ENCODE measurements around the gene PSORS1C2. TPM values are rescaled to one million over a fixed set of nuclear protein-coding genes. Genes with fewer than 3 reads are reported as not detected.
"Not testable (repeated sequence)": the region's sequence is repeated elsewhere in the genome, so short reads cannot be mapped to it uniquely, and the experiment has no call there.

The PSORS1C2 gene
- not detected for total RNA-seq

DNA sequence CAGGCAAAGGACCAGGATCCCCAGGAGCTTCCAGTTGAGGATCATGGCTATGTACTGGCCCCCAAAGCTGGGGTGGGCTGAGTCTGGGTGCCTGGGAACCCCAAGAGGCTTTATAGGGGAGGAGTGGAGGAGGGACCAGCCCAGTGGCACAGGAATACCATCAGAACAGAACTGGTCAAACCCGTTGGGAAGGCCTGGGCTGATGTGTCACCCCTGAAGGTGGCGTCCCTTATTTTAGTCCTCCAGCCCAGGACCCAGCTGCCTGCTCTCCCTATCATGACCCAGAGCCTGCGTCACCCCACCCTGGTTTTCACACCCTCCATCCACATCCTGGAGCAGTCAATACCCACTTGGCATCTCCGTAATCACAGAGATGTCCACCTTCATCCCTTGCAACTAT, at the start of gene PSORS1C2:
PSORS1C2 (minus strand) TSS at position 85 of the 400 bp plus-strand sequence; CDS start at position 45, 40 bp downstream.
- Histone ChIP-seq H3K9me3 (no peaks in the 10 kb centered on the region), H3K4me1 (peaks cover 18% of the 10 kb centered on the region), H3K27ac (no peak within 1 kb of the TSS), H3K36me3 (no peaks in the 10 kb centered on the region), H3K4me3 (no peak within 1 kb of the TSS), H3K27me3 (no peaks in the 10 kb centered on the region)
- DNase-seq (ENCODE audit: extremely low spot score in 2 of 2): no peak
- TF ChIP-seq POLR2A (IDR thresholded peaks at IDR 0.05): no peak
- TF ChIP-seq POLR2AphosphoS5 (IDR thresholded peaks at IDR 0.05; ENCODE audit: insufficient read depth in 1 of 2, low read depth in 1 of 2): no peak
- TF ChIP-seq, protein P1, sequence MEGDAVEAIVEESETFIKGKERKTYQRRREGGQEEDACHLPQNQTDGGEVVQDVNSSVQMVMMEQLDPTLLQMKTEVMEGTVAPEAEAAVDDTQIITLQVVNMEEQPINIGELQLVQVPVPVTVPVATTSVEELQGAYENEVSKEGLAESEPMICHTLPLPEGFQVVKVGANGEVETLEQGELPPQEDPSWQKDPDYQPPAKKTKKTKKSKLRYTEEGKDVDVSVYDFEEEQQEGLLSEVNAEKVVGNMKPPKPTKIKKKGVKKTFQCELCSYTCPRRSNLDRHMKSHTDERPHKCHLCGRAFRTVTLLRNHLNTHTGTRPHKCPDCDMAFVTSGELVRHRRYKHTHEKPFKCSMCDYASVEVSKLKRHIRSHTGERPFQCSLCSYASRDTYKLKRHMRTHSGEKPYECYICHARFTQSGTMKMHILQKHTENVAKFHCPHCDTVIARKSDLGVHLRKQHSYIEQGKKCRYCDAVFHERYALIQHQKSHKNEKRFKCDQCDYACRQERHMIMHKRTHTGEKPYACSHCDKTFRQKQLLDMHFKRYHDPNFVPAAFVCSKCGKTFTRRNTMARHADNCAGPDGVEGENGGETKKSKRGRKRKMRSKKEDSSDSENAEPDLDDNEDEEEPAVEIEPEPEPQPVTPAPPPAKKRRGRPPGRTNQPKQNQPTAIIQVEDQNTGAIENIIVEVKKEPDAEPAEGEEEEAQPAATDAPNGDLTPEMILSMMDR (IDR thresholded peaks at IDR 0.05): no peak
- intact Hi-C loops (cut with DNase I): loop anchor here (5.0 kb wide), 2 partner anchors 53 to 228 kb away; no protein-coding TSS in a partner anchor

DNA sequence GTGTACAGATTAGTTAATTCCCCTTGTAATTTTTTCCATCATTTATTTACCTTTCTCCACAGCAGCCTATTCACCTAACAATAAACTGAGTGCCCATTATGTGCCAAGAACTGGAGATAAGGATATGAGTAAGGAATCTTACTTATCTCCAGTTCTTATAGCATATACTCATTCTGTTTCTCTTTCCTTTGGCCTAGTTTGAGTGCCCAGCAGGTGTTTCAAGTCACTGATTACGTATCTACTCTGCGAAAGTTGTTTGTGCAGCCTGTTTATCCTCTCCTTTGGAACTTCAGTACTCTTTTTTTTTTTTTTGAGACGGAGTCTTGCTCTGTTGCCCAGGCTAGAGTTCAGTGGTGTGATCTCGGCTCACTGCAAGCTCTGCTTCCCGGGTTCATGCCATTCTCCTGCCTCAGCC, 48.9 kb upstream of the PSORS1C2 start:
- intact Hi-C loops (cut with DNase I): no loop called here
- Histone ChIP-seq H3K36me3 (no peaks in the 10 kb centered on the region), H3K4me3 (no peak overlapping the region), H3K4me1 (no peaks in the 10 kb centered on the region), H3K9me3 (no peaks in the 10 kb centered on the region), H3K27me3 (no peaks in the 10 kb centered on the region), H3K27ac (no peak overlapping the region)
- DNase-seq (ENCODE audit: extremely low spot score in 2 of 2): no peak
- TF ChIP-seq, protein P1 (IDR thresholded peaks at IDR 0.05): no peak

DNA sequence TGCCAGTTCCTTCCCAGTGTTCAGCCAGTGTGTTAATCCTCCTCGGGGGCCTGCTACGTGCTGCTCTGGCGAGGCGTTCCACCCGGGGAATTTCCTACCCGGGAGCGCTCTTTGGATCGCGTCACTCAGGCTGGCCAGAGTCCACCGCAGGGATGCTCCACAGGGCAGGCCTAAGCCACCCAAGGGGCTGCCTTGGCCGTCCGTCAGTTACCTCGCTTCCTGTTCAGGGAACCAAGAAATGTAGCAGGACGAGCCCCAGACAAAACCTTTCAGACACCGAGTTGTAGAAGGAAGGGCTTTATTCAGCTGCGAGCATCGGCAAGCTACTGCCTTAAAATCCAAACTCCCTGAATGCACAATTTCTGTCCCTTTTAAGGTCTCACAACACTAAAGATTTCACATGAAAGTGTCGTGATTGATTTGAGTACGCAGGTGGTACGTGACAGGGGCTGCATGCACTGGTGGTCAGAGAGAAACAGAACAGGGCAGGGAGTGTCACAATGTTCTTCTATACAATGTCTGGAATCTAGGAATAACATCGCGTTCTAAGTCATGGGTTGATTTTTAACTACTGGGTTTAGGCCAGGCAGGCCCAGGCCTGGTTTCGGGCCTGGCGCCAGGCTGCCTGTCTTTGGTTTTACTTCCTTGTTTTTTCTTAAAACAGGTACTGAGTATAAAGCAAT, 47.3 kb upstream of the PSORS1C2 start:
- peak overlapping the region; percentile 66 for H3K27ac ChIP-seq
- no peaks in the 10 kb centered on the region for H3K4me1 ChIP-seq
- H3K4me3 ChIP-seq: peak overlapping the region in 1 of 2 donors; percentile 25
- H3K27me3 ChIP-seq: no peaks in the 10 kb centered on the region
- no peaks in the 10 kb centered on the region for H3K36me3 ChIP-seq
- TF ChIP-seq POLR2AphosphoS5 (IDR thresholded peaks at IDR 0.05; ENCODE audit: insufficient read depth in 1 of 2, low read depth in 1 of 2): peak in 1 of 2 donors; percentile 40
- TF ChIP-seq POLR2A (IDR thresholded peaks at IDR 0.05): no peak
- intact Hi-C loops (cut with DNase I): no loop called here
- peak in 1 of 2 donors; percentile 81 for DNase-seq (ENCODE audit: extremely low spot score in 2 of 2)
- no peaks in the 10 kb centered on the region for H3K9me3 ChIP-seq

DNA sequence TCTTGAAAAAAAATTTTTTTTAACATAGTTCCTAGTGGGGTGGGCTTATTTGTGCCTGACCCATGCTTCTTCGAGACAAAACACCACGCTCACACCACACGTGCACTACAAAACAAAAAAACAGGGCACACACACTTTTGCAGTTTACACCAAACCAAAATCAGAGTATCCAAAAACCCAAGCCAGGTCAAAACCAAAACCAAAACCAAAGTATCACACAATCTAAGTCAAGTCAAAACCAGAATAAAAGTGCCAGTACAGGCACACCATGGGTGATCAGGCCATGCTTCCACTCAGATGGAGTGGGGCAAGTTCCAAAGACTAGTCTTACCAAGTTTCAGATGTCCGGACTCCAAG, 46.8 kb upstream of the PSORS1C2 start:
- H3K9me3 ChIP-seq; intact Hi-C loops (cut with DNase I); H3K36me3 ChIP-seq; H3K4me1 ChIP-seq; H3K27me3 ChIP-seq; DNase-seq (ENCODE audit: extremely low spot score in 2 of 2): not testable (repeated sequence)
- peak overlapping the region in 1 of 2 donors; percentile 25 for H3K4me3 ChIP-seq
- peak overlapping the region; percentile 66 for H3K27ac ChIP-seq

DNA sequence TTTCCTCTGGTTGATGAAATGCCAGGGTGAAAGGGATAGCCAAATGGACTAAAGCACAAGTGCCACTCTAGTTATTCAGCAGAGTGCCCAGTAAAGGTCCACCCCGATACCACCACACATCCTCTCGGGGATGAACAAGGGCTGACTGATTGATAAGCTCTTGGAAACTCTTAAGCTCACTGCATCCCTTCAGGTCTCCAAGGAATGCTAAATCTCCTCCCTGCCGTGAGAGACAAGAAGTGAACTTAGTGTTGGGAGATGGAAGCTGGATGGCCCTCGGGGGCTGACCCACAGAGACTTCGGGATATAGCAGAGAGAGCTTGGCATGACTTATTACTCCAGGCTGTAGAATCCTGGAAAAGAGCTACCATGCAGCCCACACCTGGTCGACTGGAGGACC, 45.0 kb upstream of the PSORS1C2 start:
- H3K4me1 ChIP-seq; DNase-seq (ENCODE audit: extremely low spot score in 2 of 2); H3K27ac ChIP-seq; intact Hi-C loops (cut with DNase I); H3K36me3 ChIP-seq; H3K4me3 ChIP-seq; H3K9me3 ChIP-seq; H3K27me3 ChIP-seq: not testable (repeated sequence)

DNA sequence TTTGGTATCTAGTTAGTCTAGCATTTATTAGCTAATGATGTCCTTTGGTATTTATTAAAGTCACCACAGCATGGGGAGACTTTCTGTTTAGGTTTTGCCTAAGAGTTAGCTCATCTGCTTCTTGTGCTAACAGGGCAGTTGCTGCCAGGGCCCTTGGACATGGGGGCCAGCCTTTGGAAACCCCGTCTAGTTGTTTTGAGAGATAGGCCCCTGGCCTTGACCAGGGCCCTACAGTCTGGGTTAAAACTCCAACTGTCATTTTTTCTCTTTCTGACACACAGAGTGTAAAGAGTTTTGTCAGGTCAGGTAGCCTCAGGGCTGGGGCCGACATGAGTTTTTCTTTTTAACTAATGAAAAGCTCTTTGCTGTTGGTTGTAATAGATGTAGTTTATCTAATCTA, 44.4 kb upstream of the PSORS1C2 start:
- H3K36me3 ChIP-seq; H3K27me3 ChIP-seq; intact Hi-C loops (cut with DNase I); H3K4me1 ChIP-seq; H3K4me3 ChIP-seq; DNase-seq (ENCODE audit: extremely low spot score in 2 of 2); H3K27ac ChIP-seq; H3K9me3 ChIP-seq: not testable (repeated sequence)

DNA sequence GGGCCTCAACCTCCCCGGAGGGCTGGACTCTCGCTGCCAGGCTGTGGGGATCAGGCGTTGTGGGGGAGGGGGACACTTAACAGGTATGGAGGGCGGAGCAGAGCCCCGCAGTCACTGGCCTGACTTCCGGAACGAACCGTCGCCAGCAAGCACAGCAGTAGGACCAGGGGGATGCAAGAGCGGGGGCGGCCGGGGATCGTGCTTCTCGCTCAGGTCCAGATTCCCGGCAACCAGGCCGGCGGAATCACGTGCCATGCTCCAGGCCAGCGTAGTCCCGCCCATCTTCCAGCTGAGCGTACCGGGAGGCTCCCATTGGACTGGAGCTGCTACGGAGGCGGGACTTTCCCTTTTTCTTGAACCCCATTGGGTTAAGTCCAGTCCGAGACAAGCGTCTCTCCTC, 41.6 kb upstream of the PSORS1C2 start:
- peak overlapping the region in 1 of 2 donors; percentile 32 for H3K4me3 ChIP-seq
- H3K9me3 ChIP-seq: no peaks in the 10 kb centered on the region
- H3K4me1 ChIP-seq: peaks cover 6% of the 10 kb centered on the region
- no peak overlapping the region for H3K27ac ChIP-seq
- intact Hi-C loops (cut with DNase I): no loop called here
- DNase-seq (ENCODE audit: extremely low spot score in 2 of 2): no peak
- H3K36me3 ChIP-seq: no peaks in the 10 kb centered on the region
- no peaks in the 10 kb centered on the region for H3K27me3 ChIP-seq
- TF ChIP-seq POLR2A (IDR thresholded peaks at IDR 0.05) (no peak), POLR2AphosphoS5 (IDR thresholded peaks at IDR 0.05; ENCODE audit: insufficient read depth in 1 of 2, low read depth in 1 of 2) (no peak)
- TF ChIP-seq, protein P1 (IDR thresholded peaks at IDR 0.05): no peak

Data from vagina (tissue), 2 donors.